Panc1 (cell line): Measurements from ENCODE around the gene CD300LG. TPM values are rescaled to one million over a fixed set of nuclear protein-coding genes. Genes with fewer than 3 reads are reported as not detected.

Source experiments
- ATAC-seq: fragments of 200-7000 bp; cut with Tn5 transposase; 2 replicates; pipeline ENCODE4 v1.9.1; 2020; ENCODE audit warnings: mild to moderate bottlenecking, moderate library complexity
- BruUV-seq: library from RNA; stranded (reverse); fragments of 400-500 nt; replicated peaks from 2 replicates; lab custom pipeline; 2021; lab: Mats Ljungman, UMichigan
- CTCF ChIA-PET: fragments of 300-600 bp; sonication (Branson Sonifier 250); formaldehyde crosslinking; loops from one replicate; lab custom pipeline; 2022; ENCODE audit warnings: antibody characterized with exemption; lab: Charles Lee
- POLR2A ChIA-PET: fragments of 300-600 bp; sonication (Branson Sonifier 250); formaldehyde crosslinking; loops from one replicate; lab custom pipeline; 2022; ENCODE audit warnings: antibody characterized with exemption; lab: Charles Lee
- DNase-seq: peaks from one replicate; pipeline ENCODE4 v3.0.0-alpha.2; 2010; ENCODE audit warnings: low read depth, low spot score
- H3K27ac ChIP-seq: 2 replicates; pipeline ENCODE4 v1.5.1; 2011; ENCODE audit warnings: mild to moderate bottlenecking, low read length, inconsistent platforms
- H3K27me3 ChIP-seq: fragments of 200-500 bp; sonication (Bioruptor generic); 2 replicates; pipeline ENCODE4 v1.6.0; 2014; ENCODE audit warnings: low read length, inconsistent platforms; ENCODE audit not compliant: control insufficient read depth, insufficient read depth
- H3K36me3 ChIP-seq: fragments of 200-500 bp; sonication (Bioruptor generic); 2 replicates; pipeline ENCODE4 v1.5.1; 2014; ENCODE audit warnings: inconsistent platforms, mild to moderate bottlenecking, low read length, moderate library complexity; ENCODE audit not compliant: control insufficient read depth, insufficient read depth
- H3K4me1 ChIP-seq: 2 replicates; pipeline ENCODE4 v1.5.1; 2011; ENCODE audit warnings: inconsistent platforms, mild to moderate bottlenecking, low read length, moderate library complexity; ENCODE audit not compliant: control insufficient read depth, insufficient read depth
- H3K4me3 ChIP-seq, 2 experiments: 2 replicates each; pipeline ENCODE4 v1.5.1; 2011 to 2012; ENCODE audit warnings: low read depth in 2 of 2, low read length in 2 of 2, mild to moderate bottlenecking in 2 of 2, inconsistent platforms in 1 of 2, moderate library complexity in 1 of 2
- H3K9me3 ChIP-seq: fragments of 200-500 bp; sonication (Bioruptor generic); 2 replicates; pipeline ENCODE4 v1.5.1; 2014; ENCODE audit warnings: low read depth, mild to moderate bottlenecking, inconsistent platforms, low read length, moderate library complexity; ENCODE audit not compliant: control insufficient read depth, insufficient read depth
- POLR2AphosphoS5 ChIP-seq: IDR thresholded peaks from 2 replicates; pipeline ENCODE4 v1.6.1; 2012; ENCODE audit warnings: mild to moderate bottlenecking, low read depth, low read length, moderate library complexity
- SIN3A ChIP-seq: IDR thresholded peaks from 2 replicates; pipeline ENCODE4 v1.6.1; 2012; ENCODE audit warnings: low read depth, mild to moderate bottlenecking, low read length, moderate library complexity, borderline replicate concordance; ENCODE audit not compliant: insufficient read depth
- TCF7L2 ChIP-seq: IDR thresholded peaks from 2 replicates; pipeline ENCODE4 v1.6.1; 2011; ENCODE audit warnings: mild to moderate bottlenecking, low read depth, low read length, inconsistent platforms
- in situ Hi-C: cut with HindIII; loops from 2 replicates; pipeline ENCODE4 v1.10.0; 2016; ENCODE audit warnings: low sequenced_read_pairs, low pct_unique_long_range_greater_than_20kb
- intact Hi-C: fragments of 100-400 bp; cut with micrococcal nuclease; formaldehyde crosslinking; loops from one replicate; pipeline ENCODE4 v1.10.0; 2022; ENCODE audit not compliant: unreplicated experiment
- total RNA-seq: library from RNA; stranded (reverse); gene quantifications from one replicate; pipeline ENCODE4 v1.2.1, GENCODE V29; 2021; ENCODE audit not compliant: unreplicated experiment
- TF ChIP-seq, protein P1 (sequence below), 2 experiments: IDR thresholded peaks; 2 replicates each; pipeline ENCODE4 v1.6.1; 2011 to 2012; ENCODE audit warnings: low read depth in 2 of 2, control low read depth in 1 of 2, low read length in 1 of 2, mild to moderate bottlenecking in 1 of 2, moderate library complexity in 1 of 2; ENCODE audit not compliant: insufficient read depth in 1 of 2
- TF ChIP-seq, protein P2 (sequence below): fragments of 450-650 bp; IDR thresholded peaks from 2 replicates; pipeline ENCODE4 v1.5.1; 2017; ENCODE audit warnings: mild to moderate bottlenecking

The CD300LG gene
- total RNA-seq, 1 experiment from 2014 or later, result not detected

DNA sequence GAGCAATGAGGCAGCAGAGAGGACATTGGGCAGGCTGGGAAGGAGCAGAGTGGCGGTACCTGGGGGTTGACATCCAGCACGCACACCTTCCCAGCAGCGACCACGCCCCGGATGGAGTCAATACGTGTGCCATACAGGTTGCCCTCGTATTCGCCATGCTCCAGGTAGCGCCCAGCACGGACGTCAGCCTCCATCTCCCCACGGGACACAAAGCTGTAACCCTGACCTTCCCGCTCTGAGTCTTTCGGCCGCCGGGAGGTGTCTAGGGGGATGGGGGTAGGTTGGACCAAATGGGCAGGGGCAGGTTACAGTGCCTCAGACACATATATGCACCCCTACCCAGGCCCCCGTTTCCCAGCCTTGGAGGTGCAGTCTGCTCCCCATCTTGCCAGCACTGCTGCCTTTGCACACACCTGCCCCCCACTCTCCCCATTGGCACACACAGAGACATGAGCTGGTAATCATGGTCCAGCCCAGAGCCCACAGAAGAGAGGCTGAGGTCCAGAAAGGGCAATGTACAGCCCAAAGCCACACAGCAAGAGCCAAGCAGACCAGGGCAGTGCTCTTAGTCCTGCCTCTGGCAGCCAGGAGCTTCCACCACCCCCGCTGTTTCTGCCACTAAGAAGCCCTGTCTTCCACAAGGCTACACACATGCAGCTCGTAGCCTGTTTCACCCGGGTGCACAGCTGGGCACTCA is 32.9 kb downstream of the CD300LG start:
- ATAC-seq (no peak), DNase-seq (no peak)
- no peaks in the 10 kb centered on the region for H3K36me3 ChIP-seq
- no peak overlapping the region for H3K27ac ChIP-seq
- intact Hi-C loops (loop anchor here (2.0 kb wide), 1 partner anchor 115 kb away; no protein-coding TSS in a partner anchor), in situ Hi-C loops (no loop called here)
- H3K27me3 ChIP-seq, result no peaks in the 10 kb centered on the region
- CTCF ChIA-PET, result no interaction called here
- no TSS peak for BruUV-seq
- H3K4me3 ChIP-seq, result no peak overlapping the region
- no peaks in the 10 kb centered on the region for H3K9me3 ChIP-seq
- no peaks in the 10 kb centered on the region for H3K4me1 ChIP-seq
- POLR2A ChIA-PET, result no interaction called here
- no peak for TF ChIP-seq TCF7L2

DNA sequence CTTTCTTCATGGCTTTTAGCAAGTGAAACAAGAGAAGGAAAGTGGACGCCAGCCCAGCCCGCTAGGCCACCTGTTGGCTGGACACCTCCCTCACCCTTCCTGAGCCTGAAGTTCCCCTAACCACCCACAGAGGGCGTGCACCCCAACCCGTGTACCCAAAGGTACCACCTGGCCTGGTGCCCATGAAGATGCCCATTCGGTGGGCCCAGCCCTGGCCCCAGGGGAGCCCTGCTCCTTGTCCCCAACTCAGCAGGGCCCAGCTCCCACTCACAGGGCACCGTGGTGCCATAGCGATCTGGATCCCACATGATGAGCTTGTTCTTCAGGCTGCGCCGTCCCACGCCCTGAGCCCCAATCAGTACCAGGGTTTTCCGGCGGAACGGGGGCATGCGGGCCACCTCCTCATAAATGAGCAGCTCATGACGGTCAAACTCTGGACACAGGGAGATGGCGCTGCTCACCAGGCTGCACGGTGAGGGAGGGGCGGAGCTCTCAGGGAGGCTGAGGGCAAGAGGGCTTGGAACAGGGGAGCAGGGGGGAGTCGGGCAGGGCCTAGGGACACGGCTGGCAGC is 33.5 kb downstream of the CD300LG start:
- CTCF ChIA-PET, result interaction anchor here (0.6 kb wide), 1 partner anchor 28 kb away, joined by 5 read pairs; no protein-coding TSS in a partner anchor
- no peaks in the 10 kb centered on the region for H3K36me3 ChIP-seq
- POLR2A ChIA-PET, result no interaction called here
- intact Hi-C loops (no loop called here), in situ Hi-C loops (no loop called here)
- H3K27ac ChIP-seq, result no peak overlapping the region
- peak; percentile 62 for ATAC-seq
- no peak overlapping the region for H3K4me3 ChIP-seq
- no TSS peak for BruUV-seq
- peak; percentile 32 for DNase-seq
- H3K4me1 ChIP-seq, result no peaks in the 10 kb centered on the region
- H3K9me3 ChIP-seq, result no peaks in the 10 kb centered on the region
- TF ChIP-seq, protein P1, sequence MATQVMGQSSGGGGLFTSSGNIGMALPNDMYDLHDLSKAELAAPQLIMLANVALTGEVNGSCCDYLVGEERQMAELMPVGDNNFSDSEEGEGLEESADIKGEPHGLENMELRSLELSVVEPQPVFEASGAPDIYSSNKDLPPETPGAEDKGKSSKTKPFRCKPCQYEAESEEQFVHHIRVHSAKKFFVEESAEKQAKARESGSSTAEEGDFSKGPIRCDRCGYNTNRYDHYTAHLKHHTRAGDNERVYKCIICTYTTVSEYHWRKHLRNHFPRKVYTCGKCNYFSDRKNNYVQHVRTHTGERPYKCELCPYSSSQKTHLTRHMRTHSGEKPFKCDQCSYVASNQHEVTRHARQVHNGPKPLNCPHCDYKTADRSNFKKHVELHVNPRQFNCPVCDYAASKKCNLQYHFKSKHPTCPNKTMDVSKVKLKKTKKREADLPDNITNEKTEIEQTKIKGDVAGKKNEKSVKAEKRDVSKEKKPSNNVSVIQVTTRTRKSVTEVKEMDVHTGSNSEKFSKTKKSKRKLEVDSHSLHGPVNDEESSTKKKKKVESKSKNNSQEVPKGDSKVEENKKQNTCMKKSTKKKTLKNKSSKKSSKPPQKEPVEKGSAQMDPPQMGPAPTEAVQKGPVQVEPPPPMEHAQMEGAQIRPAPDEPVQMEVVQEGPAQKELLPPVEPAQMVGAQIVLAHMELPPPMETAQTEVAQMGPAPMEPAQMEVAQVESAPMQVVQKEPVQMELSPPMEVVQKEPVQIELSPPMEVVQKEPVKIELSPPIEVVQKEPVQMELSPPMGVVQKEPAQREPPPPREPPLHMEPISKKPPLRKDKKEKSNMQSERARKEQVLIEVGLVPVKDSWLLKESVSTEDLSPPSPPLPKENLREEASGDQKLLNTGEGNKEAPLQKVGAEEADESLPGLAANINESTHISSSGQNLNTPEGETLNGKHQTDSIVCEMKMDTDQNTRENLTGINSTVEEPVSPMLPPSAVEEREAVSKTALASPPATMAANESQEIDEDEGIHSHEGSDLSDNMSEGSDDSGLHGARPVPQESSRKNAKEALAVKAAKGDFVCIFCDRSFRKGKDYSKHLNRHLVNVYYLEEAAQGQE (IDR thresholded peaks at IDR 0.05; ENCODE audit: insufficient read depth in 1 of 2, low read depth in 2 of 2, low read length in 1 of 2), result no peak
- TF ChIP-seq, protein P2, sequence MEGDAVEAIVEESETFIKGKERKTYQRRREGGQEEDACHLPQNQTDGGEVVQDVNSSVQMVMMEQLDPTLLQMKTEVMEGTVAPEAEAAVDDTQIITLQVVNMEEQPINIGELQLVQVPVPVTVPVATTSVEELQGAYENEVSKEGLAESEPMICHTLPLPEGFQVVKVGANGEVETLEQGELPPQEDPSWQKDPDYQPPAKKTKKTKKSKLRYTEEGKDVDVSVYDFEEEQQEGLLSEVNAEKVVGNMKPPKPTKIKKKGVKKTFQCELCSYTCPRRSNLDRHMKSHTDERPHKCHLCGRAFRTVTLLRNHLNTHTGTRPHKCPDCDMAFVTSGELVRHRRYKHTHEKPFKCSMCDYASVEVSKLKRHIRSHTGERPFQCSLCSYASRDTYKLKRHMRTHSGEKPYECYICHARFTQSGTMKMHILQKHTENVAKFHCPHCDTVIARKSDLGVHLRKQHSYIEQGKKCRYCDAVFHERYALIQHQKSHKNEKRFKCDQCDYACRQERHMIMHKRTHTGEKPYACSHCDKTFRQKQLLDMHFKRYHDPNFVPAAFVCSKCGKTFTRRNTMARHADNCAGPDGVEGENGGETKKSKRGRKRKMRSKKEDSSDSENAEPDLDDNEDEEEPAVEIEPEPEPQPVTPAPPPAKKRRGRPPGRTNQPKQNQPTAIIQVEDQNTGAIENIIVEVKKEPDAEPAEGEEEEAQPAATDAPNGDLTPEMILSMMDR, result peak; percentile 86
- H3K27me3 ChIP-seq, result no peaks in the 10 kb centered on the region

DNA sequence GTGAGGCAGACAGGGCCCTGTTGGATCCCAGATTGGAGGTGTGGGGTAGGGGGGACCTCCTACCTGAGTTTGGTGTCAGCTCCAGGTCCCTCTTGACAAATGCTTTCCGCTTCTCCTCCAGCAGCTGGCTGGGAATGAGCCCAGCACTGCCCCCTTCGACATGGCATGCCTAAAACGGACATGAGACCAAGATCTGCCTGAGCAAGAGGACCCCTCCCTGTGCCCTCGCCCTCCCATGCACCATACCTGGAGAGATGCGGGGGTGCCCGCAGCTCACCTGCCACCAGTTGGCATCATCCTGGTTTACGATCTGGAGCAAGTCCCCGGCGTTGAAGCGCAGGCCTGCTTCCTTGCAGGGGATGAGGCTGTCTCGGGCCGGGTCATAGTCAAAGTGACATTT is 34.2 kb downstream of the CD300LG start:
- Histone ChIP-seq H3K27me3 (no peaks in the 10 kb centered on the region), H3K36me3 (no peaks in the 10 kb centered on the region), H3K4me1 (no peaks in the 10 kb centered on the region), H3K9me3 (no peaks in the 10 kb centered on the region), H3K4me3 (no peak overlapping the region), H3K27ac (no peak overlapping the region)
- DNase-seq, result no peak
- ChIA-PET POLR2A (no interaction called here), CTCF (interaction anchor here (0.6 kb wide), 1 partner anchor 29 kb away, joined by 5 read pairs; no protein-coding TSS in a partner anchor)
- no peak for ATAC-seq
- BruUV-seq, result no TSS peak
- intact Hi-C loops, result no loop called here
- TF ChIP-seq TCF7L2 (no peak), POLR2AphosphoS5 (no peak), SIN3A (no peak)
- TF ChIP-seq, protein P2, result no peak
- TF ChIP-seq, protein P1 (IDR thresholded peaks at IDR 0.05; ENCODE audit: insufficient read depth in 1 of 2, low read depth in 2 of 2, low read length in 1 of 2), result no peak
- in situ Hi-C loops, result no loop called here
